NCI-H187 treated with DMSO at 0.1 percent for 48 hours (cell line): ENCODE results near the gene DZIP3.
"Not testable (repeated sequence)": the region's sequence is repeated elsewhere in the genome, so short reads cannot be mapped to it uniquely, and the experiment has no call there.

Experiments
- DNase-seq: peaks from one replicate; lab custom pipeline; 2025; lab: John Stamatoyannopoulos, UW

Gene DZIP3

GRCh38 chr3:108677811-108678210, 88.3 kb downstream of the DZIP3 start:
- DNase-seq: no peak

GRCh38 chr3:108692286-108692685, 102.8 kb downstream of the DZIP3 start:
- not testable (repeated sequence) for DNase-seq

- no peak for DNase-seq
Measured at GRCh38 chr3:108698461-108698860, 108.9 kb downstream of the DZIP3 start.

- no peak for DNase-seq
Measured at GRCh38 chr3:108705045-108705444, 115.5 kb downstream of the DZIP3 start.

- no peak for DNase-seq
Measured at GRCh38 chr3:108713009-108713516, 123.5 kb downstream of the DZIP3 start.

GRCh38 chr3:108713816-108714215, 124.3 kb downstream of the DZIP3 start:
- no peak for DNase-seq

GRCh38 chr3:108718454-108718853, 128.9 kb downstream of the DZIP3 start:
- no peak for DNase-seq

GRCh38 chr3:108719178-108719806, 129.8 kb downstream of the DZIP3 start:
- DNase-seq: no peak

GRCh38 chr3:108722724-108723123, 133.2 kb downstream of the DZIP3 start:
- DNase-seq: no peak

GRCh38 chr3:108724101-108724500, 134.6 kb downstream of the DZIP3 start:
- DNase-seq: no peak

GRCh38 chr3:108728105-108728504, 138.6 kb downstream of the DZIP3 start:
- DNase-seq: no peak

- no peak for DNase-seq
Measured at GRCh38 chr3:108728934-108729333, 139.4 kb downstream of the DZIP3 start.

GRCh38 chr3:108736821-108737220, 147.3 kb downstream of the DZIP3 start:
- no peak for DNase-seq

GRCh38 chr3:108742929-108743328, 153.4 kb downstream of the DZIP3 start:
- DNase-seq: peak; percentile 35
